HG03280 (cell line): ENCODE data around the gene ARMC6.
"Not testable (repeated sequence)": the region's sequence is repeated elsewhere in the genome, so short reads cannot be mapped to it uniquely, and the experiment has no call there.

Experiments used
- ATAC-seq: cut with Tn5 transposase; IDR thresholded peaks from one replicate; pipeline ENCODE4 v1.9.1; 2021; ENCODE audit warnings: mild to moderate bottlenecking, moderate library complexity; ENCODE audit not compliant: unreplicated experiment

Gene ARMC6

GRCh38 chr19:19106938-19107337, 73.5 kb downstream of the ARMC6 start:
- ATAC-seq = not testable (repeated sequence)

- ATAC-seq = no peak
Measured at GRCh38 chr19:19107654-19108053, 74.3 kb downstream of the ARMC6 start.
